ENCODE data around the gene ADAMTS7. TPM values are rescaled to one million over a fixed set of nuclear protein-coding genes. Genes with fewer than 3 reads are reported as not detected.
"Not testable (repeated sequence)": the region's sequence is repeated elsewhere in the genome, so short reads cannot be mapped to it uniquely, and the experiment has no call there.

ADAMTS7 gene
- total and polyA plus RNA-seq, 2 of the 8 experiments (the other 6 are each of a cell fraction or from before 2014, with no cell fraction given) = 27.9 to 45.2 TPM

GRCh38 chr15:78758084-78758483 lies 53.2 kb downstream of the ADAMTS7 start:
- POLR2A ChIA-PET (ENCODE audit: partially characterized antibody) = not testable (repeated sequence)

More at GRCh38 chr15:78758084-78758483, 53.2 kb downstream of the ADAMTS7 start:
- H3K4me2 ChIP-seq (ENCODE audit: insufficient read depth in 1 of 2, low read depth in 2 of 2, low read length in 2 of 2); H3K79me1 ChIP-seq (ENCODE audit: low read depth, low read length); H2BK5ac ChIP-seq (ENCODE audit: low read depth, low read length); H2BK120ac ChIP-seq (replicated peaks; ENCODE audit: low read depth, low read length); H3K4me1 ChIP-seq (replicated peaks in 1 of 4; ENCODE audit: control insufficient read depth in 3 of 4, insufficient read depth in 4 of 4, low read length in 3 of 4); H3K9ac ChIP-seq (replicated peaks in 1 of 4; ENCODE audit: extremely low read depth in 1 of 4, low read depth in 3 of 4, low read length in 3 of 4); H4K8ac ChIP-seq (ENCODE audit: extremely low read depth, insufficient read depth, low read length); H3K79me2 ChIP-seq (ENCODE audit: control insufficient read depth in 1 of 2, insufficient read depth in 2 of 2, low read length in 2 of 2); H2AFZ ChIP-seq (ENCODE audit: low read length); H2BK20ac ChIP-seq (ENCODE audit: low read length); H3K9me3 ChIP-seq (ENCODE audit: insufficient read depth in 2 of 2, low read depth in 1 of 2, low read length in 1 of 2); H4K91ac ChIP-seq (replicated peaks; ENCODE audit: insufficient read length, low read length); H3K18ac ChIP-seq (ENCODE audit: extremely low read depth, low read length); H3K27me3 ChIP-seq (replicated peaks in 1 of 4; ENCODE audit: control insufficient read depth in 3 of 4, extremely low read depth in 1 of 4, insufficient read depth in 3 of 4, low read length in 3 of 4); H4K20me1 ChIP-seq (replicated peaks in 1 of 2; ENCODE audit: control insufficient read depth in 1 of 2, insufficient read depth in 2 of 2, low read length in 2 of 2); H3K14ac ChIP-seq (ENCODE audit: insufficient read length); H3K36me3 ChIP-seq (ENCODE audit: control insufficient read depth in 2 of 4, insufficient read depth in 4 of 4, low read length in 3 of 4); FAIRE-seq; H3K23ac ChIP-seq (ENCODE audit: insufficient read length); H3K4ac ChIP-seq (replicated peaks; ENCODE audit: insufficient read length, low read depth, low read length); H3K4me3 ChIP-seq (ENCODE audit: extremely low read depth in 1 of 4, insufficient read depth in 2 of 4, low read depth in 3 of 4, low read length in 4 of 4); H2BK12ac ChIP-seq (ENCODE audit: low read depth, low read length); H3K27ac ChIP-seq (ENCODE audit: low read depth, low read length); H3K23me2 ChIP-seq (ENCODE audit: low read depth, low read length); H4K5ac ChIP-seq (ENCODE audit: insufficient read length, low read depth, low read length); H3K56ac ChIP-seq (replicated peaks; ENCODE audit: insufficient read length, low read depth, low read length); H2BK15ac ChIP-seq (ENCODE audit: low read length); DNase-seq (ENCODE audit: low read depth in 1 of 2, low spot score in 2 of 2); H2AK5ac ChIP-seq (ENCODE audit: low read depth, low read length): not testable (repeated sequence)
- WGBS, 2 experiments (ENCODE audit: extremely low coverage in 1 of 2, insufficient coverage in 1 of 2, insufficient read length in 1 of 2, insufficient replicate concordance in 2 of 2, low coverage in 1 of 2, low lambda C conversion rate in 2 of 2, missing lambda C conversion rate in 1 of 2) = 96% methylated on average over 8 of the region's 8 CpGs; no CpG with 5 or more reads in 1 of the 2 experiments
- CTCF ChIA-PET (ENCODE audit: partially characterized antibody) = interaction anchor here (1.2 to 13.9 kb wide), 3 partner anchors 17 to 53 kb away, joined by 3 to 82 read pairs (median 3); partner anchors contain the start of gene ADAMTS7

Data from H1 (cell line).